Stimulated activated CD4-positive, alpha-beta T cell treated with anti-CD3 and anti-CD28 coated beads, TNF-alpha, amount 100 ng/mL, for 48 hours (primary cell): Measurements from ENCODE around the gene MRPS10.
"Not testable (repeated sequence)": the region's sequence is repeated elsewhere in the genome, so short reads cannot be mapped to it uniquely, and the experiment has no call there.

ENCODE experiments used
- DNase-seq, 3 donors: peaks; one replicate each; pipeline ENCODE4 v3.0.0-alpha.2; 2020; ENCODE audit warnings: low read depth in 3 of 3

MRPS10 gene

DNA sequence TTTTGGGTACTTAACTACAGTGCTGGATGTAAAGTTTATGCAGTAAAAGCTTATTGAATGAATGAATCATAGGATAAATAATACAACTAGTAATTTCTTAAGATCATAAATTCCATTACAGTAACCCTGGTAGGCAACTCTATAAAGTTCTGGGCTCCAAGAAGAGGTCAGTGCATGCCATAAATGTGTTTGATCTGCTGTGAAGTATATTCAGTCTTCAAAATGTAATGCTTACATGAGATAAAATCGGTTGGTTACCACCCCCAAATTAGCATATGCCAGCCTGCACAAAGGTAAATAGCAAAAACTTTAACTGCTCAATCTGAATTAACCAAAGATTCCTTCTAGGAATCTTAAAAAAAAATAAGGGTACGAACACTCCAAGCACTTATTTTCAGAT, 10.1 kb downstream of the MRPS10 start:
- DNase-seq = not testable (repeated sequence)

DNA sequence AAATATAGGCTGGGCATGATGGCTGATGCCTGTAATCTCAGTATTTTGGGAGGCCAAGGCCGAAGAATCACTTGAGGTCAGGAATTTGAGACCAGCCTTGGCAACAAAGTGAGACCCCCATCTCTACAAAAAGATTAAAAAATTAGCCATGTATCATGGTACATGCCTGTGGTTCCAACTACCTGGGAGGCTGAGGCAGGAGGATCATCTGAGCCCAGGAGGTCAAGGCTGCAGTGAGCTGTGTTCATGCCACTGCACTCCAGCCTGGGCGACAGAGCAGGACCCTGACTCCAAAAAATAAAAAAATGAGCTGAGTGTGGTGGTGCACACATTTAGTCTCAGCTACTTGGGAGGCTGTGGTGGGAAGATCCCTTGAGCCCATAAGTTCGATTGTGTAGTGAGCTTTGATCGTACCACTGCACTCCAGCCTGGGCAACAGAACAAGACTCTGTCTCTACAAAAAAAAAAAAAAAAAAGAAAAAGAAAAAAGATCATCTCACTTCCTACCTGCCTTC, 12.8 kb downstream of the MRPS10 start:
- no peak for DNase-seq

DNA sequence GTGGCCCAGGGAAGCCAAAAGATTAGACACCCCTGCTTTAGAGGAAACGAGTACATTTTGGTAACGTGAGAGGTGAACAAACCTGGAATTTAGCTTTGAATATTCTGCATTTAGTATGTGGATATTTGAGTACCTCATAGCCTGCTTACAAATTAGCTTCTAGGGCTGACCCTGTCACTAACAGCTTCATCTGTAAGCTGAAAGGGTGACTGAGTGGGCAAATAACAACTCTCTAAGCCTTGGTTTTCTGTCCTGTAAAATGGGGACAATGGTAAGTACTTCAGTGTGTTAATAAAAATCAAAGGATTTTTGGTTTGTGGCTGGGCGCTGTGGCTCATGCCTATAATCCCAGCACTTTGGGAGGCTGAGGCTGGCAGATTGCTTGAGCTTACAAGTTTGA, 14.5 kb downstream of the MRPS10 start:
- no peak for DNase-seq

DNA sequence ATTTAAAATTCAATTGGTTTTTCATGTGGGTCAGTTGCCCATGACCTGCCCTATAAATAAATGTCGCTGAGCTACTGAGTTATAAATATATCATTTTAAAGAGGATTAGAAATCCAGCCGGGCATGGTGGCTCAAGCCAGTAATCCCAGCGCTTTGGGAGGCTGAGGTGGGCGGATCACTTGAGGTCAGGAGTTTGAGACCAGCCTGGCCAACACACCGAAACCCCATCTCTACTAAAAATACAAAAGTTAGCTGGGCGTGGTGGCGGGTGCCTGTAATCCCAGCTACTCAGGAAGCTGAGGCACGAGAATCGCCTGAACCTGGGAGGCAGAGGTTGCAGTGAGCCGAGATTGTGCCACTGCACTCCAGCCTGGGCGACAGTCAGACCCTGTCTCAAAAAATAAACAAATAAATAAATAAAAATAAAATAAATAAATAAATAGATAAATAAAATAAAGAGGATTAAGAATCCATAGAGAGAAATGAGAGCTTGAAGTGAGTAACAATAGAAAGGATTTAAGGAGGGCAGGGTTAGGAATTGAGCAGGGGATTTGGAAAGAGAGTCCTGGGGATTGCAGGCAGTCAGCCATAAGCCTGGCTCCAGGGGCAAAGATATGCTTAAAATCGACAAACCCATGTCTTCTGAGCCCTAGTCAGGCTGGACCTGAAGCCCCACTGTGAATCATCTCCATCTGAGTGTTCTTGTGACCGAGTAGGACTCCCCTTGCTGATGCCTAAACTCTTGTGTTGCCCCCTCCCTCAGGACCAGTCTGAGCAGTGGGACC, 15.3 kb downstream of the MRPS10 start:
- DNase-seq = not testable (repeated sequence)

DNA sequence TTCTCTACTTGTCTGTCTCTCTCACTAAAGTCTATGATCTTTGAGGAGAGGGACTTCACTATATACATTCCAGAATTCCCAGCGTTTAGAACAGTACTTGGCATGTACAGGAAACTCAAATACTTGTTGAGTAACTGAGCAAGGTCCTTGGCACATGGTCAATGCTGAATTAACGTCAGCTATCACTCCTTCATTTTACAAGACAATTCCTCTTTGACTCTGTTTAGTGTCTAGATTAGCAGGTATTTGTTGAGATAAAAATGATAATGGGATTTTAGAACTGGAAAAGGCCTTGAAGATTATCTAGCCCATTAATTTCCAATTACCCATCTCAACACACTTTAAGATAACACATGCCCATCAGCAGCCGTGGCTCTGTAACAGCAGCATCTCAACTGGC, 16.3 kb downstream of the MRPS10 start:
- no peak for DNase-seq

DNA sequence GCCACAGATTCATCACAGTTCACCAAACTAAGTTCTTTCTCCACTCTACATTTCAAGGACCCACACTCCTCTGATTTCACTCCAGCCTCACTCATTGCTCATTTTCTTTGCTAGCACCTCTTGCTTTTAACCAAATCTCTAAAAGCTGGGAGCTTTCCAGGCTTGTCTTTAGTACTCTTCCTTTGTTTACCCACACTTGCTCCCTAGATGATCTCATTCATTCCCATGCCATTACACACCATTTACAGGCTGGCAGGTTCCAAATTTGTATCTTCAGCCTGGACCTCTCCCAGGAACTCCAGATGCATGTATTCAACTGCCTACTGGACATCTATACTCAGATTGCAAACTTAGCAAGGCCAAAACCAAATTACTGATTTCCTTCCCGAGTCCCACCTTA, 17.6 kb downstream of the MRPS10 start:
- no peak for DNase-seq

DNA sequence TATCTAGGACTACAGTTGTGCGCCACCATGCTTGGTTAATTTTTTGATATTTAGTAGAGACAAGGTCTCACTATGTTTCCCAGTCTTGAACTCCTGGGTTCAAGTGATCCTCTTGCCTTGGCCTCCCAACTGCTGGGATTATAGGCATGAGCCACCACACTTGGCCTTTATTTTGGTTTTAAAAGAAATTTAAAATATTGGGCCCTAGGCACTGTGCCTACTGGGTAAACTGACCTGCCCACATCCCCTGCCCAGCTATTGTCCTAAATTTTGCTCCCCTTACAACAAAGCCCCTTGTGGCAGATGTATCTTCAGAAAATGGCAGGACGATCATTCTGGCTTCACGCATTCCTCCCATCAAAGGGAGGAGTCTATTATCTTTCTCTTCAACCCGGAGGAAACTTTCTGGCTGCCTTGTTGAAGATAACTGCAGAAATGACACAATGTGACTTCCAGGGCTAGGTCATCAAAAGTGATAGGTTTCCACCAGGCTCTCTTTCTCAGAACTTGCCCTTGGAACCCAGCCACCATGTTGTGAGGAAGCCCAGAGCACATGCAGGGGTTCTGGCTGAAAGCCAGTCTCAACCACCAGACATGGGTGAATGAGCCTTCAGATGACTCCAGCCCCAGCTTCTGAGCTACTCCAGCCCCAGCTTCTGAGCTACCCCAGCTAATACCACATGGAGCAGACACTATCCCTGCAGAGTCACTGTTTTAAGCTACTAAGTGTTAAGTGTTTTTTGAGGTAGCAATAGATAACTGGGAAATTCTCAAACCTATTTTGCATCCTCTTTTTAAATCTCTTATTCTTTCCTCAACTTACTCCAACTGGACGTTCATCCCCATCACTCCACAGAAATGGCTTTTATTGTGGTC, 18.3 kb downstream of the MRPS10 start:
- DNase-seq = no peak

DNA sequence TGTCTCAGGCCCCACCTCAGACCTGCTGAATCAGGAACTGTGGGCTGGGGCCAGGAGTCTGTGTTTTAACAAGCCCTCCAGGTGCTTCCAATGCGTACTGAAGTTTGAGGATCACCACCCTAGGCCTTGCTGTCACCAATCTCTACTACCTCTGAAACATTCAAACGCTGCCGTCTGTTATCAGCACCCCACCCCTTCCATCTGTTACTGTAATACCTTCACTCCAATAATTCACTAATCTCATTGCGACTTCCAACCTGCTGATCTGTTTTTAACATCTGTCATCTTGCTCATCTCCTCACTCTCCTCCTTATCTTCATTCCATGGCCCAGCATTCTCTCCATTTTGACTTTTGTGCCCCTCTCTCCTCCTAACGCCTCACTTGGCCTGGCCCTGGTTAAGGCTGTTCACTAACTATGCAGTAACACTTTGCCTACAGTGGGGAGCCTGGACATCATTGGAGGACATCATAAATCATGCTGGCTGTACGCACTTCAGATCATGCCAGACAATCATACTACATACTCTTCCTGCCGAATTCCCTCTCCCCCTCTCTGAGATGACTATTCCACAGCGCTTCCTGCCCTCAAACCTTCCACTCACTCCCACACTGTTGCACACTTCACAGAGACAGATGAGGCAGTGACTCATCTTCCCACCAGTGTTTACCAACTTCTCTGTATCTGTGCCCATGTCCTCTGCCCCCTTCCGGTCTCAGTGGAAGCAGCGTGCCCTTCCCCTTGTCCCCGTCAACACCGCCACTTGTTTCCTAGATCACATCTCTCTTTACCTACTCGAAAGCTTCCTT, 19.9 kb downstream of the MRPS10 start:
- peak in 1 of 3 donors; percentile 17 for DNase-seq

DNA sequence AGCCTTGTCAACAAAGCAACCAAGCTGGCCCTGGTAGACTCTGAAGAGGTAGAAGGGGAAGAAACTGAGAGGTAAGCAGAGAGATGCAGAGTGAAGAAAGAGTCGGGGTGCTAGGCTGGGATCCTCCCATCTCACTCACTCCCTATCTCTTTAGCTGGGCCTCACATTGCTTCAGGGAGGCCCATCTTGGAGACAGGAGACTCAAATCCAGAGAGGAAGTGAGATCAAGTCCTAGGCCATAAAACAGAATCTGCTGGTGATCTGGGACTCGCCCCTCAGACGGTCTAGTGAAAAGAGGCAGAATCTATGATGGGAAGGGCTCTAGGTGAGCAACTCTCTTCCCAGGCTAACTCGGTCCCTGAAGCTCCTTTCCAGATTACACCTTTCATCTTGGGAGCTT, 22.2 kb downstream of the MRPS10 start:
- DNase-seq = no peak

DNA sequence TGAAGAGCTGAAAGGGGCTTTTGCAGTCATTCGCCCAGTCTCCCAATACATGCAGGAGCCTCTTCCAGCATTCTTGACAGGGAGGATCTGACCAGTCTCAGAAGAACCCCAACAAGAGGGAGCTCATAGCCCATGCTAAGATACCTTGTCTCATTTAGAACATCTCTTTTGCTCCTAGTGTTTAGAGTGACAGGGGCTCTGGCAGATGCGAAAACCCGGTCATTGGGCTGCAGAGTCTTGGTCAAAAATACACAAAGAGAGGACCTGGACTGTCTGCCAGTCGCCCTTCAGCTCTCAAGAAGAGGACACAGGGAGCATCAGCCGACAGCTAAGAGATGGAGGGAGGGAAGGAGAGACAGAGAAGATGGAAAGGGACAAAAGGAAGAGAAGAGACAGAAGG, 23.6 kb downstream of the MRPS10 start:
- DNase-seq = no peak

DNA sequence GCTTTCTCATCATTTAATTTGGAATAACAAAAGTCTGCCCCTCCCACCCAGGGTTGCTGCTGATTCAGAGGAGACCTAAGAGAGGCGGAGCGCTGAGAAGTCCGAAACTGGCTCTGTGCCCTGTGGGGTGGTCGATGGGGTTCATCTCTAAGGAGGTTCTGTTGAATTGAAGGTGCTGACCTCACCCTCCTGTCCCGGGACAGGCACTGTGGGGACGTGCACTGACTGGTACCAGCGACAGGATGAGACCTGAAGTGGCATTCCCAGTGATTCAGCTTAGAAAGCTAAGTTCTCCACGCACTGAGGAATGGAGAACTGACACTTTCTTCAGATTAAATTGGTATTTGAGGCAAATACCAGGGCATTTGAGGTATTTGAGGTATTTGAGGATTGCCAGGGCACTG, 24.2 kb downstream of the MRPS10 start:
- no peak for DNase-seq

DNA sequence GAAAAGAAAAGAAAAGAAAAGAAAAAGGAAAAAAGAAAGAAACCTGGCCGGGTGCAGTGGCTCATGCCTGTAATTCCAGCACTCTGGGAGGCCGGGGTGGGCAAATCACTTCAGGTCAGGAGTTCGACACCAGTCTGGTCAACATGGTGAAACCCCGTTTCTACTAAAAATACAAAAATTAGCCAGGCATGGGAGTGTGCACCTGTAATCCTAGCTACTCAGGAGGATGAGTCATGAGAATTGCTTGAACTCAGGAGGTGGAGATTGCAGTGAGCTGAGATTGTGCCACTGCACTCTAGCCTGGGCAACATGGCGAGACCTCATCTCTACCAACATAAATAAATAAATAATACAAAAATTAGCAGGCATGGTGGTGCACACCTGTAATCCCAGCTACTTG, 25.3 kb downstream of the MRPS10 start:
- not testable (repeated sequence) for DNase-seq

DNA sequence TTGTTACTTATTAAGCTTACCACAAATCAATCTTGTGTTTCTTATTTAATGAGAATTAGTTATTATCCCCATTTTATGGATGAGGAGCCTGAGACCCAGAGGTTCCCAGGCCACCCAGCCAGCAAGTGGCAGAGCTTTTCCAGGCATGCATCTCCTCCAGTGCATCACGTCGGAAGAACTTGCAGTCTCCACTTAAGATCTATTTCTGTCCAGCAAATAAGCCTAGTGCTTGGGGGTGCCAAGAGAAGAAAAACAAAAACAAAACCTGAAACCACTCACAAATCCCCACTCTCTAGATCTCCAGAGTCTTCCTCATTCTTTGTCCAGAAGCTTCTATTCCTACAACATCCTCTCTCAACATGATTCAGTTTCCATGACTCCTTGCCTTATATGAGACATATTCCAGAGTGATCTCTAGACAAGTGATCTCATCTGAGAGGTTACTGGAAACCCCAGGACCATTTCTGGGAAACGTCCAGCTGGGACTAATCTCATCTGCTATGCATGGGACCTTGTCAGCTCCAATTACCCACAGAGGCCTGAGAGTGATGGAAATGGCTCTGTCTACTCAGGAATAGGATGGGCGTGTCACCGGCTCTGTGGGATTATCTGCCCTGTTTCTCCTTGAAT, 27.0 kb downstream of the MRPS10 start:
- DNase-seq = no peak

DNA sequence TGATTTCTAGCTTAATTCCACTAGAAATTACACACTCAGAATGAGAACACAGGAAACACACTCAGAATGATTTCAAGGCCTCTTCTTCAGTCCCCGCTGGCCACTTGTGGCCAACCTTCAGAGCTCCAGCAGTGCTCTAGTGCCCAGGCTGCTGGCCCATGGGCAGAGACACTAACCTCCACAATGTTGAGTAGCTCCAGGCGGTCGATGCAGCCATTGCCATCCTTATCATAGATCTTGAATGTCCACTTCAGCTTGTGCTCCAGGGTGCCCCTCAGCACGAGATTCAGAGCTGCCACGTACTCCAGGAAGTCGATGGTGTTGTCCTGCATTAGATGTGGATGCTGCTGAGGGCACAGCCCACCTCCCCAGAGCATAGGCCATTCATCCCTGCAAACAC, 29.3 kb downstream of the MRPS10 start:
- DNase-seq = no peak

DNA sequence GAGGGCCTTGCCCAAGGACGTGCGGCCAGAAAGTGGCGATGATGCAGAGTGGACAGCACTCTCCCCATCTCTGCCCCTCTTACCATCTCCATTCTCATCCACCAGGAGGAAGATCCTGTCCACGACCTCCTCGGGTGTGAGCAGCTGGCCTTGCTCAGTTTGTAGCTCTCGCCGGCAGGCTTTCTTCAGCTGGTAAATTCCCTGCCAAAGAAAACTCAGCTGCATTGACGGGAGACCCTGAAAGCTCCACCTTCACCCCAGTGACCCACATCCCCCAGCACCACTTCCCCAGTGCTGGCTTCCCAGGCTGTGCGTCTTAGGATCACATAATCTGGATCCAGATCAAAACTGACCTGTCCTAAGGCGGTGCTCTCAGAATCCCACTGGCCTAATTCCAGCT, 32.1 kb downstream of the MRPS10 start:
- DNase-seq = no peak

DNA sequence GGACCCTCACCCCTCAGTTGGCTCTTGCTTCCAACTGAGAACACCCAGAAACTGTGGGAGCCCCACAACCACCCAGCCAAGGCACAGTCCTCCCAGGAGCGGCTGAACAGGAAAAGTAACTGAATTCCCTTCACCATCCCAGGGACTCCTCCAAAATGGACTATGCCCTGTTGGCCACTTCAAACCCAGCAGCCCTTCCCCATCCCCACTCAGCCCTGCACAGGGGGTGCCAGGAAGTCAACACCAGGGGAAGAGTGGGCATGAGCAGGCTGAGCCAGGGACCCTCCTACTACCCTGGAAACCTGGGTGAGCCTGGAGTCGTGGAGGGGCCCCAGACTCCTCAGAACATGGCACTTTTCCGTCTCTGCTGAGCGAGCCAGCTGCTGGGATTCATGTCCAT, 33.2 kb downstream of the MRPS10 start:
- DNase-seq = no peak

DNA sequence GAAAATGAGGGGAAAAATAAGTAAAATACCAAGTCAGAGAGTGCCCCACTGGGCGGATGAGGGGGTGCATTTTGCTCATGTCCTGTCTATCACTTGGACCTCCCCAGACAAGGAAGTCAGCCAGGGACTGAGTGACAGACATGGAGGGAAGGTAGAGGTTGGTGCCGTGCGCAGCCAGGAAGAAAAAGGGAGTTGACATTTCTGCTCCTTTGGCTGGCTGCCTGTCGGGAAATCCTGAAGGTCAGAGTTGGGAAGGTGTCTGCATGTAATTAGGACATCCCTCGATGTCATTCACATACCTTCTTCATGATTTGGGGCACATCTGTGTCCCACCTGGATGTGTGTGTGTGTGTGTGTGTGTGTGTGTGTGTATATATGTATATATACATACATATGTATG, 35.6 kb downstream of the MRPS10 start:
- DNase-seq = no peak

DNA sequence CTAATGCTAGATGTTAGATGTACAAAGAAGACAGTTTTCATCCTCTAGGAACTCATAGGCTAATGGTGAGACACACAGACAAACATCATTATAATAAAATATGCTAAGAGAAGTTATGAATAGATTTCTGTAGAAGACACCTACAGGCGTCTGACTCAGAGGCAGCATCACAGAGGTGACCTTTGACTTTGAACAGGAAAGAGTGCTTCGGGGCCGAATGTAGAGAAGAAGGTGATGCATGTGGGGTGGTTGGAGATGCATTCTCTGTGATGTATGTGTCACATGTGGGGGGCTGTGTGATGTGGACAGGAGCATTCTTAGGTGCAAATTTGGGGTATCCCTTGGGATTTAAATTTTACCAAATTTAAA, 37.7 kb downstream of the MRPS10 start:
- peak in 2 of 3 donors; percentile 15 to 33 for DNase-seq

DNA sequence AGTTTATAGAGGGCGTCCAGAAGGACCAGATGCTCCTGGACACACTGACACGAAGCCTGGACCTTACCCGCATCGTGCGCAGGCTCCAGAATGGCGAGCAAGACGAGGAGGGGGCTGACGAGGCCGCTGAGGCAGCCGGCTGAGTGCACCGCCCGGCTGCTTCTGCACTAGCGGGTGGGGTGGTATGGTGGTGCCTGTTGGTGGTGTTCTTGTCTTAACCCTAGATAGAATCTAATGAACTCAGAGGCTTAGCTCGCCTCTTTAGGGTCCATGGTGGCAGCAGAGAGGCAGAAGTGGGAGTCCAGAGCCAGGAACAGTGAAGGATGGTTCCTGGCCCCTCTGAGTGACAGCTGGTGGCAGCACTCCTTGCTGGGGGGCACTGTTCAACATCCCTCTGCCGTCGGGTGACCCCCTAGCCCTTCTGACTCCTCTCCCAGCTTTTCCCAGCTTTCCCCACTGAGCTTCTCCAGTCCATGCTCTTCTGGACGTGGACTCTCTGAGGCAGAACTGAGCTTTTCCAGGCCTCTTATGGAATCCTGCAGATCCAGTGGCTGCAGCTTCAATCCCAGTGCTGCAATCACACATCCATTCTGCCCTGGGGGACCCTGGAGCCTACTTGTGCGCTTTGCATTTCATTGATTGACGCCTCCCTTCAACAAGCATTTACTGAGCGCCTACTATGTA, 38.3 kb downstream of the MRPS10 start:
- no peak for DNase-seq

DNA sequence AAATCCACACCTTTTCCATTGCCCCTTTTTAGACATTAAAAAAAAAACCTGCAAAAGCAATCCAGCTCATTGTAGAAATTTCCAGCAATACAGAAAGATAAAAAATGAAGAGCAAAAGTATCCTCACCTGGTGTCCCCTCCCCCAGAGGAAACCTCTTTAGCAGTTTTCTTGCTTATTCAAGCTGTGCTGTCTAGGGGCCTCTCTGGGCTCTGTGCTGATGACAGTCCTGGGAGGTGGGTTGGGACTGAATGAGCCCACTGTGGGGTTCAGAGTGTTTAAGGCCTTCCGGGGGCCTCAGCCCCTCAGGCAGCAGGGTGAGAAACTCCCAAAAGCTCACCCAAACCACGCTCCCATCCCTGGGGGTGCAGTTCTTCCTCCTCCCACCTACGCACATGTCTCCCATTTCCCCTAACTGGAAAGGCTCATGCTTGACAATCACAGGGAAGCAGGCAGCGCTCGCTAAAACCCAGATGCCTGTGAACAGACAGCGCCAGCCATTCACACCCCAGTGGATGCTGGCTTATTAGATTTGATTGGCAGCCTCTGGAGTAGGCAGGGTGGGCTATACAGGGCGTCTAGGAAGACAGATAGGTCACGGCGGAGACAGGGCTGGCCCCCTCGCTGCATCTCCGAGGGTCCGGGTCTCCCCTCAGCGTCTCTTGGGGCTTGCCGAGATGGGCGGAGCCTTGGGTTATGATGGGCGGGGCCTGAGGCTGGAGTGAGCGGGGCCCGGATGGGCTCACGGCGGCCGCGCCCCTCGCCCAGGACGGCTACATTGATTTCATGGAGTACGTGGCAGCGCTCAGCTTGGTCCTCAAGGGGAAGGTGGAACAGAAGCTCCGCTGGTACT, 39.9 kb downstream of the MRPS10 start:
- no peak for DNase-seq
